Astrocyte (in vitro differentiated cells and primary cell): ENCODE measurements around the gene WIPF2. TPM values are rescaled to one million over a fixed set of nuclear protein-coding genes. Genes with fewer than 3 reads are reported as not detected.

Source experiments
- DNase-seq: peaks from one replicate; pipeline ENCODE4 v3.0.0-alpha.2; 2010; ENCODE audit warnings: low read depth
- FAIRE-seq: peaks from 2 replicates; lab custom pipeline; 2011; peaks lifted over from hg19 to GRCh38; lab: Jason Lieb, UNC
- H2AFZ ChIP-seq: 2 replicates; pipeline ENCODE4 v1.6.0; 2012; ENCODE audit warnings: low read depth, low read length, inconsistent platforms
- H3K27ac ChIP-seq: 2 replicates; pipeline ENCODE4 v1.5.1; 2011; ENCODE audit warnings: low read depth, low read length, inconsistent platforms
- H3K27me3 ChIP-seq: 2 replicates; pipeline ENCODE4 v1.6.0; 2011; ENCODE audit warnings: low read length, inconsistent platforms; ENCODE audit not compliant: insufficient read depth
- H3K36me3 ChIP-seq: 2 replicates; pipeline ENCODE4 v1.5.1; 2011; ENCODE audit warnings: low read length, inconsistent platforms; ENCODE audit not compliant: insufficient read depth
- H3K4me1 ChIP-seq: 2 replicates; pipeline ENCODE4 v1.5.1; 2011; ENCODE audit warnings: low read length, inconsistent platforms; ENCODE audit not compliant: insufficient read depth
- H3K4me2 ChIP-seq: 2 replicates; pipeline ENCODE4 v1.6.0; 2012; ENCODE audit warnings: low read length, inconsistent platforms
- H3K4me3 ChIP-seq: 2 replicates; pipeline ENCODE4 v1.5.1; 2011; ENCODE audit warnings: low read depth, mild to moderate bottlenecking, low read length, inconsistent platforms; ENCODE audit not compliant: insufficient read depth
- H3K79me2 ChIP-seq: 2 replicates; pipeline ENCODE4 v1.6.0; 2012; ENCODE audit warnings: mild to moderate bottlenecking, low read length, inconsistent platforms; ENCODE audit not compliant: insufficient read depth
- H3K9ac ChIP-seq: 2 replicates; pipeline ENCODE4 v1.6.0; 2012; ENCODE audit warnings: mild to moderate bottlenecking, low read length, inconsistent platforms
- H3K9me3 ChIP-seq: 2 replicates; pipeline ENCODE4 v1.5.1; 2012; ENCODE audit warnings: low read depth, mild to moderate bottlenecking, low read length, inconsistent platforms; ENCODE audit not compliant: insufficient read depth
- H4K20me1 ChIP-seq: 2 replicates; pipeline ENCODE4 v1.6.0; 2012; ENCODE audit warnings: low read length, inconsistent platforms; ENCODE audit not compliant: insufficient read depth
- H3K27ac Mint-ChIP-seq: one replicate; pipeline ENCODE4 v1.8.0; 2021; ENCODE audit warnings: mild to moderate bottlenecking, mixed read lengths; ENCODE audit not compliant: unreplicated experiment
- H3K27me3 Mint-ChIP-seq: one replicate; pipeline ENCODE4 v1.8.0; 2021; ENCODE audit warnings: low read depth, mixed read lengths; ENCODE audit not compliant: unreplicated experiment
- H3K36me3 Mint-ChIP-seq: one replicate; pipeline ENCODE4 v1.8.0; 2021; ENCODE audit warnings: low read depth, mixed read lengths; ENCODE audit not compliant: unreplicated experiment
- H3K4me1 Mint-ChIP-seq: one replicate; pipeline ENCODE4 v1.8.0; 2021; ENCODE audit warnings: low read depth, mixed read lengths; ENCODE audit not compliant: unreplicated experiment
- H3K4me3 Mint-ChIP-seq: one replicate; pipeline ENCODE4 v1.8.0; 2021; ENCODE audit warnings: mild to moderate bottlenecking, moderate library complexity, mixed read lengths; ENCODE audit not compliant: unreplicated experiment
- H3K9me3 Mint-ChIP-seq: one replicate; pipeline ENCODE4 v1.8.0; 2021; ENCODE audit warnings: mild to moderate bottlenecking, mixed read lengths; ENCODE audit not compliant: unreplicated experiment
- CTCF ChIP-seq: IDR thresholded peaks from 2 replicates; pipeline ENCODE4 v1.5.1; 2011; ENCODE audit warnings: low read depth, mild to moderate bottlenecking, inconsistent platforms, low read length, moderate library complexity; ENCODE audit not compliant: insufficient read depth
- EZH2 ChIP-seq: IDR thresholded peaks from 2 replicates; pipeline ENCODE4 v1.6.1; 2012; ENCODE audit warnings: mild to moderate bottlenecking, low read length, inconsistent platforms; ENCODE audit not compliant: insufficient read depth
- total RNA-seq: library from RNA; stranded (reverse); gene quantifications from 2 replicates; pipeline ENCODE4 v1.2.1, GENCODE V29; 2021

WIPF2 gene
- total RNA-seq, 1 donor from 2014 or later: 30.7 TPM

DNA sequence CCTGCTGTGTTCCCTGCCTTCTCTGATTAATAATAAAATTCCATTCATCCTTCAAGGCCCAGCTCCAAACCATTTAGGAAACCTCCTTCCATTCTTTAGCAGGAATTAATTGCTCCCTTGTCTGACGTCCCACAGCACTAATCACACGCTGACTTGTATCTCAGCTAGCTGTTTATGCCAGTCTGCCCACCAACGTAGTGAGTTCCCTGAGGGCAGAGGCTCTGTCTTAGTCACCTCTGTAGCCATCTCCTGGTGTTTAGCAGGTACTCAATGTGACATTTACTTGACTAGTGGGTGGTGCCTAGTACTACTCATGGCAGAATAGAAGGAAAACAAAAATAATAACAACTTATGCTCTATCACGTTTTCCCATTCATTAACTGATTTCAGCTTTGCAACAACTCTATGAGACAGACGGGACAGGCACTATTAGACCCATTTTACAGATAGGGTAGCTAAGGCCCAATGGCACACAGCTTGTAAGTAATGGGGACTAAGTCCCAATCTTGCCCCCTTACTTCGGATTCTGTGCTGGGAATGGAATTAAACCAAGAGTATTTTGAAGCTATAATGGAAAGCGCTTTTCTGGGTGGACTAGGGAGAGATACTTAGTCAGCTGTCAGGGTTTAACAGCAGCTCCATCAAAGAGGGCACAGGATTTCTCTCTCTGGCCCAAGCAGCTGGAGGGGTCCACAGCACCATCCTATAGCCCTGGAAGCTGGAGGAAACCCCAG is 931 bp upstream of the WIPF2 start:
- H4K20me1 ChIP-seq: peaks cover 11% of the 10 kb centered on the region
- no peaks in the 10 kb centered on the region for H3K27me3 Mint-ChIP-seq
- H3K4me2 ChIP-seq: peak overlapping the region; percentile 99
- TF ChIP-seq CTCF: no peak
- TF ChIP-seq EZH2: no peak
- no peaks in the 10 kb centered on the region for H3K36me3 ChIP-seq
- H3K9ac ChIP-seq: peak overlapping the region; percentile 75
- peaks cover 5% of the 10 kb centered on the region for H3K4me1 Mint-ChIP-seq
- peak overlapping the region; percentile 79 for H2AFZ ChIP-seq
- peak overlapping the region; percentile 99 for H3K27ac Mint-ChIP-seq
- DNase-seq: no peak
- peaks cover 3% of the 10 kb centered on the region for H3K4me1 ChIP-seq
- H3K27me3 ChIP-seq: no peaks in the 10 kb centered on the region
- no peaks in the 10 kb centered on the region for H3K9me3 Mint-ChIP-seq
- no peak for FAIRE-seq
- peak overlapping the region; percentile 90 for H3K27ac ChIP-seq
- no peaks in the 10 kb centered on the region for H3K36me3 Mint-ChIP-seq
- peak overlapping the region; percentile 99 for H3K4me3 ChIP-seq
- peaks cover 28% of the 10 kb centered on the region for H3K79me2 ChIP-seq
- H3K9me3 ChIP-seq: no peaks in the 10 kb centered on the region
- H3K4me3 Mint-ChIP-seq: peak overlapping the region; percentile 92

DNA sequence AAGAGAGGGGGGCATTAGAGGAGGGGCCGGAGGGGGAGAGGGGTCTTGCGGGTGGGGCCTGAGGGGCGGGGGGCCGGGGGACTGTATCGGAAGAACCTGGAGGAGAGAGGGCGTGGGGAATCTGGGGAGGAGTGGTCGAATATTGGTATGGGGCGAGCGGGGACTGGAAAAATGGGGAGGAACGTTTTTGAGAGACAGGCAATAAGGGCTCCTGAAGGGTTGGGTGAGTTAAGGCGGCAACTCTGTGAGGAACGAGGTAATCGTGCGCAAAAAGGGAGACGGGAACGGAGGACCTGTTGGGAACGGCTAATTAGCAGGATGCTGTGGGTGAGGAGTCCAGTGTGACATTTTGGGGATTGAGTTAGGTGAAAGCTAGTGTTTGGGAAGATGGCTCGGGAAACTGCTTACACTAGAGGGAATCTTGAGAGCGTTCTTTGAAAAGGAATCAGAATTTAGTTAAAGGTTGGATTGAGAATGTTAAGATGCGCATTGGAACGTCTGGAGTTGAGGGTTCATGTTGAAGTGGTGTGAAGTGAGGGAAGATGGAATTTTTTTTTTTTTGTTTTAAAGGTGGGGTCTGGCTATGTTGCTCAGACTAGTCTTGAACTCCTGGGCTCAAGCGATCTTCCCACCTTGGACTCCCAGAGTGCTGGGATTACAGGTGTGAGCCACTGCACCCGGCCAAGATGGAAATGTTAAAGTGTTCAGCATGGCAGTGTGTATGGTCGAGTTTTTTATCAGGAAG is 662 bp downstream of the WIPF2 start:
- no peaks in the 10 kb centered on the region for H3K36me3 Mint-ChIP-seq
- H2AFZ ChIP-seq: peak overlapping the region; percentile 83
- H3K27me3 ChIP-seq: no peaks in the 10 kb centered on the region
- peak overlapping the region; percentile 92 for H3K4me3 Mint-ChIP-seq
- peaks cover 16% of the 10 kb centered on the region for H4K20me1 ChIP-seq
- no peak for FAIRE-seq
- H3K4me3 ChIP-seq: peak overlapping the region; percentile 99
- H3K4me2 ChIP-seq: peak overlapping the region; percentile 99
- H3K27ac Mint-ChIP-seq: peak overlapping the region; percentile 89
- H3K9me3 Mint-ChIP-seq: no peaks in the 10 kb centered on the region
- H3K9me3 ChIP-seq: no peaks in the 10 kb centered on the region
- TF ChIP-seq EZH2 (no peak), CTCF (no peak)
- no peaks in the 10 kb centered on the region for H3K36me3 ChIP-seq
- peaks cover 35% of the 10 kb centered on the region for H3K79me2 ChIP-seq
- H3K27ac ChIP-seq: peak overlapping the region; percentile 59
- peaks cover 10% of the 10 kb centered on the region for H3K4me1 ChIP-seq
- H3K9ac ChIP-seq: peak overlapping the region; percentile 93
- no peaks in the 10 kb centered on the region for H3K27me3 Mint-ChIP-seq
- peak; percentile 55 for DNase-seq
- peaks cover 9% of the 10 kb centered on the region for H3K4me1 Mint-ChIP-seq
